Liver (tissue), 3 donors: ENCODE measurements around the gene FSIP1.

Experiments
- CTCF ChIP-seq: fragments of 150-350 bp; IDR thresholded peaks from 2 replicates; pipeline ENCODE4 v1.5.1; 2017; ENCODE audit warnings: improper control_type of control experiment, low read depth, low read length; ENCODE audit not compliant: missing input control
- HNF4G ChIP-seq: IDR thresholded peaks from 2 replicates; pipeline ENCODE4 v1.6.1; 2016; ENCODE audit warnings: antibody characterized with exemption
- REST ChIP-seq: IDR thresholded peaks from 2 replicates; pipeline ENCODE4 v1.6.1; 2016; ENCODE audit warnings: antibody characterized with exemption, mild to moderate bottlenecking
- SP1 ChIP-seq: IDR thresholded peaks from 2 replicates; pipeline ENCODE4 v1.6.1; 2018; ENCODE audit warnings: antibody characterized with exemption, mild to moderate bottlenecking
- donor health status: healthy.
- donor health status: healthy.

- TF ChIP-seq REST (no peak), SP1 (no peak), CTCF (no peak), HNF4G (no peak)
Measured at GRCh38 chr15:39814489-39814888, 31.8 kb upstream of the FSIP1 start.
